ENCODE results near the gene EXOC6B.

GRCh38 chr2:72126186-72127100 is 699.4 kb downstream of the EXOC6B start:
- TF ChIP-seq CTCF (tag by site-specific recombination; IDR thresholded peaks at IDR 0.05) (no peak), YY1 (tag by site-specific recombination; IDR thresholded peaks at IDR 0.05) (no peak), REST (tag by site-specific recombination; IDR thresholded peaks at IDR 0.05) (no peak), ZNF366 (tag by site-specific recombination; conservative IDR thresholded peaks at IDR 0.05) (no peak), TCF7L2 (IDR thresholded peaks at IDR 0.05; ENCODE audit: borderline replicate concordance, low read depth, low read length) (no peak), ZNF580 (tag by site-specific recombination; IDR thresholded peaks at IDR 0.05) (no peak), ZBTB11 (tag by site-specific recombination; conservative IDR thresholded peaks at IDR 0.05; ENCODE audit: low read depth) (no peak), ZNF398 (tag by site-specific recombination; IDR thresholded peaks at IDR 0.05) (no peak), ZBTB7A (tag by site-specific recombination; IDR thresholded peaks at IDR 0.05; ENCODE audit: low read depth) (no peak), PRDM4 (tag by site-specific recombination; IDR thresholded peaks at IDR 0.05) (no peak)
